SW 1271 (cell line): ENCODE results near the gene KRTAP4-16.
"Not testable (repeated sequence)": the region's sequence is repeated elsewhere in the genome, so short reads cannot be mapped to it uniquely, and the experiment has no call there.

Experiments used
- DNase-seq, 2 experiments: peaks; one replicate each; lab custom pipeline; 2025; lab: John Stamatoyannopoulos, UW

KRTAP4-16 gene

DNA sequence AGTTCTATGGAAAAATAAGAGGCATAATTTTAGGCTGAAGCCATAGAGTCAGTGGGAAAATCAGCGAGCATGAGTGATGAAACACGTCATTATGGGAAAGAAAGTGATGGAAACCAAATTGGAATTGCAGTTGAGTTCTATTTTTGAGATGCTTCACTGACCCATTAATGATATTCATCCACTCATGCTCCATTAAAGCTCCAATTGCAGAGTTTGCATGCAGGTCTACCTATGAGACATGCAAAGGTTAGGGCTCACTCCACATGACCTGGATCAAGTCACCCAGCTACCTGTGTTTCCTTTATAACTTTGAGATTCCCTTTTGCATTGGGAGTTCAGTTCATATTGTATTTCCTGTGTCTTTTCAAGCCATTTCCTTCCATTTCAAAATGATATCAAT lies 28.3 kb downstream of the KRTAP4-16 start:
- no peak for DNase-seq

DNA sequence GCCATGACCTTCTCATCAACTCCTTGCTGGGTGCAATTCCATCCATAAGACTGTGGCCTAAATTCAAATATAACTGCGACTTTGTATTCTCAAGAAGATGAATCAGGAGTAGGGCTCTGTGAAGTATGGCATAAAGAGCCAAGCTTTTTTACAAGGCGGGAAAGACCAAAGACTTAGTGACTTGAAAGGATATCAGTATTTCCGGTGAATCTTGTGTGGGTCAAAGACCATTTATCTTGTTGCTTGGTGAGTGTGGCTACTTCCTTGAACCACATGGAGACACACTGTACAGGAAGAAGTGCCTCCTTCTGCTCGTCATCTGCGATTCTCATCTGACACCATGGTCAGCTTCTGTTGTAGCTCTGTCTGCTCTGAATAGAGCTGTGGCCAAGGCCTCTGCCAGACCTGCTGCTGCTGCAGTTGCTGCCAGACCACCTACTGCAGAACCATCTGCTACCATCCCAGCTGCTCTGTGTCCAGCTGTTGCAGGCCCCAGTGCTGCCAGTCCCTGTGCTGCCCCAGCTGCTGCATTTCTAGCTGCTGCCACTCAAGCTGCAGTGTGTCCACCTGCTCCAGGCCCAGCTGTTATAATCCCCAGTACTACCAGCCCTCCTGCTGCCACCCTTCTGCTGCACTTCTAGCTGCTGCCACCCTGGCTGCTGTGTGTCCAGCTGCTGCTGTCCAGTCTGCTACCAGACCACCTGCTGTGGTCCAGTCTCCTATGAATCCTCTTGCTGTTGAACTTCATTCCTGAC lies 30.2 kb downstream of the KRTAP4-16 start:
- DNase-seq, result no peak

DNA sequence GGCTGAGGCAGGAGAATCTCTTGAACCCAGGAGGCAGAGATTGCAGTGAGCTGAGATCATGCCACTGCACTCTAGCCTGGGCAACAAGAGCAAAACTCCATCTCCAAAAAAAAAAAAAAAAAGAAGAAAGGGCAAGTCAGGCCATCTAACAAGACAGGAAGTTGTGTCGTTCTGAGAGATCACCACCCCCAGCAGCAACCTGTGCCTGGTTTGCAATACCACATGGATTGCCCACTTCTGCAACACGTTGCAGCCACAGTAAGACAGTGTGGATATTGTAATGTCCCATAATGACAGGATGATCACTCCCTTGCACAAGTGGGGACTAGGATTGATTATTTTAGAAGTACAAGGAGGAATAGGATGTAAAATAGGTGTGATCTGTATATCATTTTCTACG lies 33.0 kb downstream of the KRTAP4-16 start:
- no peak for DNase-seq

DNA sequence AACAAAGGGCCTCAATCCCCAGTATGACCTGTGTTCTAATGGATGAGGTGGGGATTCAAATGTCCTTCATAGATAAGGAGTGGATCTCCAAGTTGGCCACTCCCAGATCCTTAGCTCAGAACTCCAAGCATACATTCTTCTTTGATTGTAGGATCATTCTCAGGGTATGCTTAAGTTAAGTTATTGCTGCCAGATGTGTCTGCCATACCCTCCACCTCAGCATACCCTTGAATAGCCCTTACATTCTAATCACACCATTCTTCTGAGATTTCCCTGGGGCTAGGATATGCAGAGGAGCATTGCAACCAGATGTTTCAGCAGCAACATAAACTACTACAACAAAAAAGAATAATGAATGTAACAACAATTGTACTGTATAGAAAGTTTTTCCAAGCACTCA lies 34.7 kb downstream of the KRTAP4-16 start:
- DNase-seq, result no peak

DNA sequence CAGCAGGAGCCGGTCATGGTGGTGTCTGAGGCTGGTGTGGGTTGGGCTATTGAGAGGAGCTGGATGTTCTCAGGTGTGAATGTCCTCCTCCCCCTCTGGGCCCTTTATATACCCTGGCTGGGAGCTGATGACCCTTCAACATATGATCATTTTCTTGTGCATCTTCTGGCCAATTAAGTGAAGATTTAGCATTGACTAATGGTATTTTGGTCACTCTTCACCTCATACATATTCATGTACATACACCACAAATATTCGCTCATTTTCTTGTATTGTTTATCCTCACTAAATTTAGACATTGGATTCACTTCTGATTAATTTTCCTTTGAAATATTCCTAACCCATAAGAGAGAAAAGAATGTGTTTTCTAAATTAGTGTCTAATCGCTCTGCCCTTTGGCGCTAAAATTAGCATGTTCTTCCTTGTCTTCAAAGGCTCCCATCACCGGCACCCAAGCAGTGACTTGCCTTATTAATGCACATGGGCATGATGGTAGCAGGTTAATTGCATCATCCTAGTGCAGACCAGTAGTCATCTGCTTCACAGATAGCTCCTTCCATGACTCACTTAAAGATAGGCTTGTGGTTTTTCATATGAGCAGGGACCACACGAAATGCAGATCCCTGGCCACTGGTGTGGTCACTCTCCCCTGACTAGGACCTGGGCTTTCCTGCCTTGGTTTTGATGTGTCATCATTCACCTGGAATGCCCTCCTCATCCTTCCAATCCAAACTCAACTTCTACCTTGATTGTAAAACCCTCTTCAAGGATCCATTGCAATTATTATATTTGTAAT lies 36.0 kb downstream of the KRTAP4-16 start, which contains the start of gene KRTAP2-4:
KRTAP2-4 (minus strand) TSS at position 51 of the 796 bp plus-strand sequence; CDS start at position 17, 34 bp downstream.
- DNase-seq, result peak in 1 of 2 experiments; percentile 32

DNA sequence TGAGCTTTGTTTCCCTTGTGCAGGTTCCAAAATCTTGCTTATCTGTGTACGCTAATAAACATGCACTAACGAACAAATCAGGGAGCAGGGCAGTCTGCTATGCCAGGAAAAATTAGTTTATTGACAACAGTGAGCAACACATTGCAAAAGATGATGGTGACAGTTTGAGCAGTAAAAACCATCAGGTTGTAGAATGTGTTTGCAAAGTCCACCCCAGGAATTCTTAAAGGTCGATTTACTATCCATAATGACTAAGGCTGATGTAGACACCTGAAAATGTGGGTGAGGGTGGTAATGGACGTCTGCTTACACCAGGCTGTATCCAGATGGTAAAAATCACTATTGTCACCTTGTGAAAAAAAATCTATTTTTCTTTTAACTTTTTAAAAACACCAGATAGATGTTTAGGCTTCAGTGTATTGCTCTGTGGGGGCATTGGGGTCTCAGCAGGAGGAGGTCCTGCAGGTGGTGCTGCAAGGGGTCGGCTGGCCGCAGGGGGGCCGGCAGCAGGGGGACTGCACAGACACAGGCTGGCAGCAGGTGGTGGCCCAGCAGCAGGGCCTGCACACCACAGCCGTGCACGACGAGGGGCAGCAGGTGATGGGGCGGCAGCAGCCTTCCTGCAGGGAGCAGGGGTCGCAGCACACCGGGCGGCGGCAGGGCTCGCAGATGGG lies 36.9 kb downstream of the KRTAP4-16 start:
- not testable (repeated sequence) for DNase-seq

DNA sequence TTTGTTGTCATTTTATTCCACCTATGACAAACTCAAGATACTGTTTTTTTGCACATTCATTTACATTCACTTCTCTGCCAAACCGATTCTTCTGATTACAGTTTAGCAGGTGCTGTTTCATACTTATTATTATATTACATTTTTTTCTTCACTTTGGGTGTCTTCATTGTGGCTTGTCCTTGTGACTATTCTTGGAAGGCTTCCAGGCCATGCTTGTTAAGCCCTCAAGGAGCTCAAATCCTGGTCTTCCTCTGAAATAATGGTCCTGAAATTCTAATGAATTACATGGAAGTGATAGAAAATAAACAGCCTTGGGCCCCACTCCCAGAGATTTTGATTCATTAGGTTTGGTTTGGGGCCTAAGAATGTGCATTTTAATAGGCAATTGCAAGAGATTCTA lies 37.7 kb downstream of the KRTAP4-16 start:
- DNase-seq, result no peak

DNA sequence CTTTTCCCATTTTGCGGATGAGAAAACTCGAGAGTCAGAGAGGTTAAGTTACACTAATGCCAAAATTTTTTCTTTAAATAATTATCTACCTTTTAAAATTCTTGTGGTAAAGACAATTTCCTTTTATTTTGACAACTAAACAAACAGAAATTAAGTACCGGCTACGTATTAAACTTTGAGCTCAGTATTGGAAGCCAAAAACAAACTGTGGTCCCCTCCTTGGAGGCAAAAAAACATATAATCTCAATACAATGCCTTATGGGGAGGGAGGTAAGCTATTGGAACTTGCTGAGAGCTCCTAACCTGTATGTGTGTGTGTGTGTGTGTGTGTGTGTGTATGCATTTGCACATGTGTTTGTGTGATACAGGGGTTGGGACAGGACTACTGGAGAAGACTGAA lies 38.6 kb downstream of the KRTAP4-16 start:
- no peak for DNase-seq

DNA sequence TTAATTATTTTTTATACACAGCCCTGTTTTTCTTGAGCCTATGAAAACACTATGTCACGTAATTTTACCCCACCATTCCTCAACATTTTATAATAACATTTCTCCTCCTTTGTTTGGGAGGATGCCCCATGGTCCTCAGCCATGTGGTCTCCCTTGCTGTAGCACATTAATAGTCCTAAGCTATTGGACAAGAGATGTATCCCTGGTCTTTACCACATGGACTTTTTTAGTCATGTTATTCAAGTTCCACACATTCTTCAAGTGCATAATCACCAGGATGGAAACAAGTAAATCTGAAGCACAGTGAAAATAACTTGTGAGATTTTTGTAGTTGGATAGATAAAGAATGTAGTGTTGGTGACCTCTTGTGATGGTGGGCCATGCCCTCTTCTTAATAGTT lies 40.0 kb downstream of the KRTAP4-16 start:
- DNase-seq, result peak; percentile 60 to 76

DNA sequence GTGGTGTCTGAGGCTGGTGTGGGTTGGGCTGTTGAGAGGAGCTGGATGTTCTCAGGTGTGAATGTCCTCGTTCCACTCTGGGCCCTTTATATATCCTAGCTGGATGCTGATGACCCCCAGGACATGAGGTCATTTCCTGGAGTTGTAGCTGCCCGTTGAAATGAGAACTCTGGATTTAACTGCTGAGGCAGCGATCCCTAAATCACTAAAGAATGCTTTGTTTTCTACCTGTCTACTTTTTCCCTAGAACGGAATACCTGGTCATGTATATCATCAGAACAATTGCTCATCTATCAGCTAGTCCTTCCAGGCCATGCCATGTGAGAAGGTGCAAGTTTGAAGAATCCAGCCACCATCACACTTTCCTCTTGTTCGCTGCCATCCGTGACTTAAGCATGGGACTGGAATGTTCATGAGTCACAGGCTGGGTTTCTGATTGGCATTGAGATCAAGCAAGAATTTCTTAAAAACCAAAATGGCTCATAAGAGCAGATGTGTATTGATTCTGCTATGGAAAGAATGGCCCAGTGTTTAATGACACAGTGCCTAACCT lies 41.9 kb downstream of the KRTAP4-16 start, which contains the start of gene KRTAP2-3:
KRTAP2-3 (minus strand) TSS at position 63 of the 553 bp plus-strand sequence. CDS start 64 bp downstream, outside the sequence.
- peak; percentile 70 to 84 for DNase-seq

DNA sequence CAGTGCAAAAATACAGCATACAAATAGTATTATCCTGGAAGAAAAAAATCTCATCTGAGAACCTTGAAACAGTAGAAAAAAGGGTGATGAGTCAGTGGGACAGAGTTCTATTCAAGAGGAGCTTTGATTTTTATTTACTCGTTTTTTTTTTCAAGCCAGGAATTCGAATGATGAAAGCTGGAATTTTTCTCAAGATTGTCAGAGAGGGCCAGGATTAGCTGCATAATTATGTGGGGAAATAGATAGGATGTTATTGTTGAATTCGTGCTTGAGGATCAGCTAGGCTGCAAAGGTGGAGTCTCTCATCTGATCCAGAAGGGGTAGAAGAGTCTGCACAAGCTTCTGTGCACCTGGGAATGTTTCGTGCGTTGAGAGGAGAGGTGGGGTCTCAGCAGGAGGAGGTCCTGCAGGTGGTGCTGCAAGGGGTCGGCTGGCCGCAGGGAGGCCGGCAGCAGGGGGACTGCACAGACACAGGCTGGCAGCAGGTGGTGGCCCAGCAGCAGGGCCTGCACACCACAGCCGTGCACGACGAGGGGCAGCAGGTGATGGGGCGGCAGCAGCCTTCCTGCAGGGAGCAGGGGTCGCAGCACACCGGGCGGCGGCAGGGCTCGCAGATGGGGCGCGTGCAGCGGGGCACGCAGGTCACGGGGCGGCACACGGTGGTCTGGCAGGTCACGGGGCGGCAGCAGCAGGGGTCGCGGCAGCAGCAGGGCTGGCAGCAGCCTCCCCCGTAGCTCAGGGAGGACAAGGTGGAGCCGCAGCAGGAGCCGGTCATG lies 42.5 kb downstream of the KRTAP4-16 start:
- peak; percentile 47 to 68 for DNase-seq

DNA sequence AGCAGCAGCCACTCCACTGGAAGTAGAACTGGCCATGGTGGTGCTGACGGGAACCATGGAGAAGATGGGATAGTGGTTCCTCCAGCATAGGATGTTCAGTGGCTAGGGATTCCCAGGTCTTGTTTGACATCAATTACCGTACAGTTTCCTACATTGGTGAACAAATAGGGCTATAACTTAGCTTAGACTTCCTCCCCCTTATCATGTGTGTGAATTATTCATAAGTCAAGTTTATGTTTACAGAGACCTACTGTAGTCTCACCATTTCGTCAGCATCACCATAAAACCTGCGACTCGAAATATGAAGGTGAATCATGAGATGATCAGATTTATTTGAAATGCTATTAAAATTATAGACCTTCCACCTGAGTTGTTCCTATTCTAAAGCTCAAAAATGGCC lies 43.3 kb downstream of the KRTAP4-16 start:
- DNase-seq, result no peak

DNA sequence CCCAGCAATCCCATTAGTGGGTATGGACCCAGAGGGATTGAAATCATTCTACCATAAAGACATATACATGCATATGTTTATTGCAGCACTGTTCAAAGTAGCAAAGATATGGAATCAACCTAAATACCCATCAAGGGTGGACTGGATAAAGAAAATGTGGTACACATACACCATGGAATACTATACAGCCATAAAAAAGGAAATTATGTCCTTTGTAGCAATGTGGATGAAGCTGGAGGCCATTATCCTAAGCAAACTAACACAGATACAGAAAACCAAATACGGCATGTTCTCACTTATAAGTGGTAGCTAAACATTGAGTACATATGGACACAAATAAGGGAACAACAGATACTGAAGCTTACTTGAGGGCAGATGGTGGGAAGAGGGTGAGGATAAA lies 44.5 kb downstream of the KRTAP4-16 start:
- no peak for DNase-seq

DNA sequence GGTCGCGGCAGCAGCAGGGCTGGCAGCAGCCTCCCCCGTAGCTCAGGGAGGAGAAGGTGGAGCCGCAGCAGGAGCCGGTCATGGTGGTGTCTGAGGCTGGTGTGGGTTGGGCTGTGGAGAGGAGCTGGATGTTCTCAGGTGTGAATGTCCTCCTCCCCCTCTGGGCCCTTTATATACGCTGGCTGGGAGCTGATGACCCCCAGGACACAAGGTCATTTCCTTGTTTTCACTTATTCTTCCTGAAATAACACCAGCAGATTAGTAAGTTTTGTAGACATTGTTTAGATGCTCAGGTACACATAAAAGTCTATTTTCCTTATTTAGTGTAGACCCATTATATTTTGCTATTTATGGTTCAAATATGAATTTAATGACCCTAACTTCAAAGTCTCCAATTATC lies 46.9 kb downstream of the KRTAP4-16 start, which contains the start of gene KRTAP2-2:
KRTAP2-2 (minus strand) TSS at position 101 of the 400 bp plus-strand sequence; CDS start at position 82, 19 bp downstream.
- DNase-seq, result not testable (repeated sequence)

DNA sequence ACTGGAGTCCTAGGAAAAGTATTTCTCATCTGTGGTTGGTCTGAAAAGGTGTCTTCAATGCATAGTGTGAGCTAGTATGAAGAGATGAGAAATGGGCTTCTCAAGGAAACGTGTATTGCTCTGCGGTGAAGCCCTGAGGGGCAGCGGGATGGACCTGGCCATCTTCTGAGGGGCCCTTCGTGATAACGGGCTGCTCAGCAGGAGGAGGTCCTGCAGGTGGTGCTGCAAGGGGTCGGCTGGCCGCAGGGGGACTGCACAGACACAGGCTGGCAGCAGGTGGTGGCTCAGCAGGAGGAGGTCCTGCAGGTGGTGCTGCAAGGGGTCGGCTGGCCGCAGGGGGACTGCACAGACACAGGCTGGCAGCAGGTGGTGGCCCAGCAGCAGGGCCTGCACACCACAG lies 47.5 kb downstream of the KRTAP4-16 start:
- not testable (repeated sequence) for DNase-seq

DNA sequence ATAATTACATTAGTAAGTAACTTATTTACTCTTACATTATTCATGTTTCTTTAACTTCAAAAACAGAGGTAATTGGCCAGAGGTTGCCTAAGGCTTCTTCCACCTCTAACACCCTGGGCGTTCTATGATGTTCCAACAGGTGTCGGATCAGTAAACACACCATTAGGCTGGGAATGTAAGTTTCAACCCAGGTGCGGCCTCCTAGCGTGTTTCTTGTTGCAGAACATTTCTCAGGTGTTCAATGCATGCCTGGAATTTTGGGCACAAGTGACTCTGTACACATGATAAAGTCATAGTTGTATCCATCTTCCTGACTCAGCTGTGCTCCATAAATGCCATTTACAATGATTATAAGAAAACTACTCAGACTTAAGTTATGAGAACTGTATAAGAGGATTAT lies 48.0 kb downstream of the KRTAP4-16 start:
- DNase-seq, result no peak

DNA sequence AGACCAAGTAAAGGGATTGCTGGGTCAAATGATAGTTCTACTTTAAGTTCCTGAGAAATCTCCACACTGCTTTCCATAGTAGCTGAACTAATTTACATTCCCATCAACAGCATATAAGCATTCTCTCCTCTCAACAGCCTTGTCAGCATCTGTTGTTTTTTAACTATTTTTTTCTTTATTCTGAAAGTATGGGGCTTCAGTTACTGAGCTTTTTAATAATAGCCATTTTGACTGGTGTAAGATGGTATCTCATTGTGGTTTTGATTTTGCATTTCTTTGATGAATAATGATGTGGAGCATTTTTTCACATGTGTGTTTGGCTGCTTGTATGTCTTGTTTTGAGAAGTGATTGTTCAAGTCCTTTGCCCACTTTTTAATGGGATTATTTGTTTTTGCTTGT lies 49.4 kb downstream of the KRTAP4-16 start:
- no peak for DNase-seq
